ENCODE results near the gene SLC25A42.
A peak's percentile ranks its signal among the peaks of the same experiment; 100 is the strongest.
"Not testable (repeated sequence)": the region's sequence is repeated elsewhere in the genome, so short reads cannot be mapped to it uniquely, and the experiment has no call there.

The SLC25A42 gene

DNA sequence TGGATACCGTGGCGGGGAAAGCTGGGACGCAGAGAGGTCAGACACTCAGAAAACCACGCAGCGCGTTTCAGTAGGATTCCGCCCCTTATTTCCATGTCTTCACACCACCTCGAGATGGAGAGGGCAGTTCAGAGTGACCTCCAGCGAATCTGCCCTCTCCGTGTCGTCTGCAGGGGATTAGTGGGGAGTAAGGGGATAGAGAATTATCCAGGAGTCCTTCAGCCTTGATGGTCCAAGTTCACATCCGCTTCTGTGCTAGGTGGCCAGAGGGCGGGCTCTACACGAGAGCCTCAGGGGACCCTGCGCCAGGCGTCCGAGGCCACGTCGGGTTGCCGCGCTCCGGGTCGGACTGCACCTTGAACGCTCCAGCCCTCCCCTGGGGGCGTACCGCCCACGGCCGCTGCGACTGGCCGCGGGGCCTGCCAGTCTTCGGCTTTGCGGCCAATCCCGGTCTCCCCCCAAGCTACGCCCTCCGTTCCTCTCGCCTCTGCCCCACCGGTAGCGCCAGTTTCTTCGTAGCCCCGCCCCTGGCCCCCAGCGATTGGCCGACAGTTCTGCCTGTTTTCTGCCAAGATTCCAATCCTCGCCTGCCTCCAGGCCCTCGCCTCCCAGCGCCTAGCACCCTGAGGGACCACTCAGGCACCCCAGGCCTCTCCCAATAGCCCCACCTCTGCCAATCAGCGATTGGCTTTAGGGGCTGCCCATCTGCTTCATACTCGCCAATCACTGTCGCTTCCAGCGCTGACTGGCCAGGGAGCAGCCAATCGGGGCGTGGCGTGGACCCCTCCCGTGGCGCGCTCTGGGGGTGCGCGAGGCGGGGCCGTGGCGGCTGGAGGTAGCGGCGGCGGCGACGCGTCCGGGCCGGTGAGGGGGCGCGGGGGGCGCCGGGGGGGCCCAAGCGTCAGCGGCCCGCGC lies at the start of gene SLC25A42:
TSS of gene SLC25A42 (plus strand) at position 812 of the 915 bp plus-strand sequence. CDS start 32,131 bp downstream, outside the sequence.
- peak; percentile 99 for DNase-seq

DNA sequence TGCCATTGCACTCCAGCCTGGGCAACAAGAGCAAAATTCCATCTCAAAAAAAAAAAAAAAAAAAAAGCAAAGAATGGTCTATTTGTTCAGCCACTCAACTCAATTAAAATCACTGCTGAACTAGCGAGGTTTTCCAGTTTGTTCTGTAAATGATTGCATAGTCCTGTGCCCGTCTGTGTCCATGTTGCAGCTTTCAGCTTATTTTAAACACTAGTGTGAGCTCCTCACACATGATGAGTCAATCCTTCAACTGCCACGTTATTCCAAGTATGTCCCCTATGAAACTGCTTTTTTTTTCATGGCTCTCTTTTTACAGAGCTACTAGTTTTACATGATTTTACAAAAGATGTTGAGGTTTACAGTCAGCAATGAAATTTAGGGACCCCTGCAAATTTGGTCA lies 42.7 kb upstream of the SLC25A42 start:
- no peak for DNase-seq

GRCh38 chr19:19022380-19022961 lies 41.3 kb upstream of the SLC25A42 start:
- no peak for DNase-seq

GRCh38 chr19:19023376-19023775 lies 40.4 kb upstream of the SLC25A42 start:
- not testable (repeated sequence) for DNase-seq

DNA sequence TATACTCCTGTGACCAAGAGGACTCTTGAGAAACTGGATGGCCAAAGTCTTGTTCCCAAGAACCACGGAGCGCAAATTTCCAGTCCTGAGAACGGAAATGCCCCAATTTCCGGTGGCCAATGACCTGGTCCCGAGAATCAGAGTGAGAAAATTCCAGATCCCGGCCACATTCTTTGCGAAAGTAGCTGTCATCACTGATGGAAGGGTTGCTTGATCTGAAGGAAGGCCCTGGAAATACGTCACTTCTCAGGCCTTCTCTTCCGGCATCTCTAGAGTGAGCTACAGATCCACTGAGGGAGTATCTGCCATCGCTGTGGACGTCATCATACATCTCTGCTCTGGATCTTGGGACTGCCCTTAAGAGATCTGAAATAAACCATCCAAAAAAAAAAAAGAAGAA lies 37.9 kb upstream of the SLC25A42 start:
- no peak for DNase-seq

DNA sequence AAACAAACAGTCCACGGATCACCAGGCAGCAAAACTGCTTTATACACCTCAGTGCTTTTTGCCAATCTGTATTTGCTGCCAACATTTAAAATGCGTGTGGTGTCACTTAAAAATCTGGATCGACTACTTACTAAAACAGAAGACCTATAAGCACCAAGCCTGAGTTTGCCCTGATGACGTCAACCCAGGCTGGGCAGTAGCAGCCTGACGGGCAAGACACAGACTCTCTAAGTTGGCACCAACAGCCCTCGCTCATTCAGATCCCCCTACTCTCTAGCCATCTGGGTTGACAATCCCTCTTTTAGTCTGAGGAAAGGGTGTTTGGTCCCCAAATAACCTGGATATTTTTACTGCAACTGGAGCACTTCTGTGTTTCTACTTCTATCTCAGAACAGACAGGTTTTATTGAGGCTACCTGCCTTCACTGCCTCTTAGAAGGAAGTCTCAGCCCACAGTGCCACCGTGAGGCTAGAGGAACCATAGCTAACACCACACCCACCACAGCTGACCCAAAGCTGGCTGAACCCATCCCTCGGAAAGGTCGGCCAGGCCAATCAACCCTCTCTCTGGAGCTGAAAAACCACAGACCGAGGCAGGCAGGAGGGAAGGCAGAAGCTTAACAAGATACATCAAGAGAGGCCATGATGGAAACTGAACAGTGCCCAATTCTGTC lies 37.4 kb upstream of the SLC25A42 start:
- no peak for DNase-seq

GRCh38 chr19:19027228-19027627 lies 36.6 kb upstream of the SLC25A42 start:
- no peak for DNase-seq

DNA sequence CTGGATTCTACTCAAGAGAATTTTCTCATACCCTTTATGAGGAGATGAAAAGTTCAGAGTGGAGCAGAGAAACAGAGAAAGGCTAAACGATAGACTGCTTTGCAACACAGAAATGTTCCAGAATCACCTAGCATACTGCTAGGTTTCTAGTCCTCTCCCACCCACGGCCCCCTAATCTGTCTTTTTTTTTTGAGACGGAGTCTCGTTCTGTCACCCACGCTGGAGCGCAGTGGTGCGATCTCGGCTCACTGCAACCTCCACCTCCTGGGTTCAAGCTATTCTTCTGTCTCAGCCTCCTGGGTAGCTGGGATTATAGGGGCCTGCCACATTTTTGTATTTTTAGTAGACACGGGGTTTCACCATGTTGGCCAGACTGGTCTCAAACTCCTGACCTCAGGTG lies 35.3 kb upstream of the SLC25A42 start:
- DNase-seq = no peak

DNA sequence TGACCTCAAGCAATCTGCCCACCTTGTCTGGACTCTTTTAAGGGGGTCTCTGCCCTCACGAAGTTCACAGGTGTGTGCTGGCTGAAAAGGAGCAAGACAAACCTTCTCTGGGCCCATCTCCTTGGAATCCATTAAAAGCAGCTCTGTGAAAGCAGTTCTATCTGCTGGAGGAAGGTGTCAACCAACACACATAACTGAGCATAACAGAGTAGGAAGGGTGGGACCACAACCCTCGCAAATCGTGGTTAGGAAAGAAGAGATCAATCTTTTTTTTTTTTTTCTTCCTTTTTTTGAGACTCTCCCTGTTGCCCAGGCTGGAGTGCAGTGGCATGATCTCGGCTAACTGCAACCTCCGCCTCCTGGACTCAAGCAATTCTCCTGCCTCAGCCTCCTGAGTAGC lies 31.9 kb upstream of the SLC25A42 start:
- no peak for DNase-seq

GRCh38 chr19:19032420-19033175 lies 31.2 kb upstream of the SLC25A42 start:
- peak; percentile 25 for DNase-seq

DNA sequence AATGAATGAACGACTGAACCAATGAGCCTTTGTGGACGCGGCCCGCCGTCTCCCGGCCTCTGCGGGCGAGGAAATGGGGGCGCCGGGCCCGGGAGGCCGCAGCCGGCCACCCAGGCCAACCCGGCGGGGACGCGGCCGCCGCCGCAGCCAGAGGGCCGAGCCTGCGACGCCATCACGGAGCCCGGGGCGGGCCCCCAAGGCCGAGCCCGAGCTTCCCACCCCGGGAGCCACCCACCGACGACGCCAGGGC lies 30.7 kb upstream of the SLC25A42 start:
- no peak for DNase-seq

- DNase-seq = peak; percentile 93
Measured at GRCh38 chr19:19033426-19034203, 30.2 kb upstream of the SLC25A42 start, which contains the start of the genes ARMC6 and SUGP2. ARMC6 (plus strand) TSS chr19:19033603; CDS start chr19:19034210, 607 bp downstream. SUGP2 (minus strand) TSS chr19:19033517; CDS start chr19:19031071, 2,446 bp downstream.

- peak; percentile 91 for DNase-seq
Measured at GRCh38 chr19:19034204-19034624, 29.6 kb upstream of the SLC25A42 start.

DNA sequence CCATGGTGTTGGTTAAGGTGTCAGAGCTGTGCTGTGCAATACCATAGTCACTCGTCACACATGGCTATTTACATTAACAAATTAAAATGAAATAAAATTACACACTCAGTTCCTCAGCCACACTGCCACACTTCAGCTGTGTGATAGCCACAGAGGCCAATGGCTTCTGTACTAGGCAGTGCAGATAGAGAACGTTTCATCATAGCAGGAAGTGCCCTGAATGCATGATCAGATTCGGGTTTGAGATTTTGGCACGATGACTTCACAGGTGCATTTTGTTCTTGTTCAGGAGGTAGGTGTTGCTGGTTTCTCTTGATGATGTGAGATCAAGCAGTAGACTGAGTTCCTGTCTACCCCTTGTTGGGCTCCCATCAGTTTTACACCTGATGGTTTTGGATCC lies 23.9 kb upstream of the SLC25A42 start:
- no peak for DNase-seq

DNA sequence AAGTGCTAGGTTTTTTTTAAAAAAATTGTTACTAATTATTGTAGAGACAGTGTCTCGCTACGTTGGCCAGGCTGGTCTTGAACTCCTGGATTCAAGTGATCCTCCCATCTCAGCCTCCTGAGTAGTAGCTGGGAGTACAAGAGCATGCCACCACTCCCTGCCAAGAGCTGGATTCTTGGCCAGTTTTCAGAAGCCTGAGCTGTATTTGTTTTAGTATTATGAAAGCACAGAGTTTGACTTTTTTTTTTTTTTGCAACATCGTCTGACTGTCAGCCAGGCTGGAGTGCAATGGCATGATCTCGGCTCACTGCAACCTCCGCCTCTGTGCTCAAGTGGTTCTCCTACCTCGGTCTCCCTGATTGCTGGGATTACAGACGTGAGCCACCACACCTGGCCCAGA lies 23.4 kb upstream of the SLC25A42 start:
- DNase-seq = no peak

DNA sequence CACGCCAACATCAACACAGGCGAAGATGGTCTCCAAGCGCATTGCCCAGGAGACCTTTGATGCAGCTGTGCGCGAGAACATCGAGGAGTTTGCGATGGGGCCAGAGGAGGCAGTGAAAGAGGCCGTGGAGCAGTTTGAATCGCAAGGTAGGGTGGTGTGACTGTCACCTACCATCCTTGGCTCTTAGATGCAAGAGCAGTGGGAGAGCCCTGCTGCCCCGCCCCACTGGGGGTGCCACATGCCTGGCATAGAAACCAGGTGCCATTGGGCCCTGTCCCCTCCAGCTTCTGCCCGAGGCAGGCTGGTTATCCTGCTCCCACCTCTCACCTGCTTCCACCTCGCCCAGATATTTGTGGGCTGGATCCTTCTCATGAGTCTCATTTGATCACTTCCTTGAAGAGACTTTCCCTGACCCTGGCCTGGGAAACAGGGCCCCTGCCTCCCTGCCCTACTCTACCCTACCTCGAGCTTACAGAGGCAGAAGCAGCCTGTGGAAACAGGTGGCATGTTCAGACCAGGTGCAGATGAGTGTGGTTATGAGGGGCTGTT lies 21.0 kb upstream of the SLC25A42 start:
- no peak for DNase-seq

DNA sequence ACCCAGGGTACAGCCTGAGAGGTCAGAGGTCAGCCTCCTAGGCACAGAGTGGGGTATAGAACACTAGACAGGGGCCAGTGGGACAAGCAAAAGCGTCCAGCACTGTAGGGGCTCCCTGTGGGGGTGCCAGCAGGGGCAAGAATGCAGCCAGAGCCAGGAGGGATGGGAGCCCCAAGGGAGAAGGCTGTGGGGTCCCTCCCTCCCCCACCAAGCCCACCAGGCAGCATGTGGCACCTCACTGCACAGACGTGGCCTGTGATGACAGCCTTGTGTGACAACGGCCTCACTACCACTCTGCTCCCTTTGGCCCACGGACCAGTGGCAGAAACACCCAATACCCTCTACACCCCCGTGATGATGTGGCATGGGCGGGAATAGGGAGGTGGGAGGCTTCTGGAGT lies 20.3 kb upstream of the SLC25A42 start:
- no peak for DNase-seq

- no peak for DNase-seq
Measured at GRCh38 chr19:19043881-19044280, 19.9 kb upstream of the SLC25A42 start.

DNA sequence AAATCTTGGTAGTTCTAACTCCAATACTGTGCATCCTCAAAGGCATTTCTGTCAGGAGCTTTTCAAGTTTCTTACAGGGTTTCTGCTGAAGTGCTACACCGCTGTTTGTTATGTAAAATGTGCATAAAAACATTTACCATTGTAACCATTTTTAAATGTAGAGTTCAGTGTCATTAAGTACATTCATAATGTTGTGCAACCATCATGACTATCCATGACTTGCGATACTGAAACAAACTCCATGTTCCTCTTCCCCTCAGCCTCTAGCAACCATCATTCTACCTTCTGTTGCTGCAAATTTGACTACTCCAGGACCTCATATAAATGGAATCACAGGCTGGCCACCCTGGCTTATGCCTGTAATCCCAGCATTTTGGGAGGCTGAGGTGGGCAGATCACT lies 14.4 kb upstream of the SLC25A42 start:
- no peak for DNase-seq

DNA sequence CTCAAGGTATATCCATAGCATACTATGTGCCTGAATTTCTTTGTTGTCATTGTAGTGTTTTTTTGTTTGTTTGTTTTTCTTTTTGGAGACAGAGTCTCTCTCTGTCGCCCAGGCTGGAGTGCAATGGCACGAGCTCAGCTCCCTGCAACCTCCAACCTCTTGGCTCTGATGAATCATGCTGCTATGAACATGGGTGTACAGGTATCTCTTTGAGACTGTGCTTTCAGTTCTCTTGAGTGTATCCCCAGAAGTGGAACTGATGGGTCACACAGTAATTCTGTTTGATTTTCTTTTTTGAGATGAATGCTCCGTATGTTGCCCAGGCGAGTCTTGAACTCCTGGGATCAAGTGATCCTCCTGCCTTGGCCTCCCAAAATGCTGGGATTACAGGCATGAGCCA lies 13.7 kb upstream of the SLC25A42 start:
- no peak for DNase-seq

DNA sequence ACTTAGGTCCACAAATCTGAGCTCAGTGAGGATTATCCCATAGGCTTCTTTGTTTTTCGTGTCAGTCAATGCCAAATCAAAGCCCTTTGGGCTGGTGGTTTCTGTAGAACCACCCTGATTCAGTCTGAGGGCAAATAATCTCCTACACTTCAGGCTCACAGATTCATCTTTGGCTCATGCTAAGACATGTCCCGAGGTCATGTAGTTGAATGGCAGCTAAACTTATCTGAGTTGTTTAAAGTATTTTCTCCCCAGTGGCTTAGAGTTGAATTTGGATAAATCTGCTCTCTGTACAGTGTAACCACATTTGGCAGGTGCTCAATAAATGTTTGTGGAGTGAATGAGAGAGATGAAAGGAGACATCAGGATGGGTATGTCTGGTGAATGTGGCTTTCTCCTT lies 13.1 kb upstream of the SLC25A42 start:
- no peak for DNase-seq
